SK-N-SH treated with all-trans-retinoic acid at 6 μM for 48 hours (cell line): ENCODE measurements around the gene AMD1.

ENCODE experiments used
- ISL1 ChIP-seq: fragments of 250-450 bp; sonication (Bioruptor Pico); IDR thresholded peaks from 2 replicates; pipeline ENCODE4 v2.1.2; 2022; ENCODE audit warnings: mild to moderate bottlenecking, moderate library complexity
- RARB ChIP-seq: fragments of 250-450 bp; sonication (Bioruptor Pico); IDR thresholded peaks from 2 replicates; pipeline ENCODE4 v1.8.0; 2021; ENCODE audit warnings: mild to moderate bottlenecking, moderate library complexity
- TOX ChIP-seq: fragments of 250-450 bp; sonication (Bioruptor Pico); IDR thresholded peaks from 2 replicates; pipeline ENCODE4 v1.8.0; 2021; ENCODE audit warnings: mild to moderate bottlenecking, moderate library complexity, borderline replicate concordance
- ZC3H10 ChIP-seq: fragments of 250-450 bp; sonication (Bioruptor Pico); IDR thresholded peaks from 2 replicates; pipeline ENCODE4 v1.5.1; 2021; ENCODE audit warnings: mild to moderate bottlenecking, moderate library complexity
- ZFP3 ChIP-seq: fragments of 250-450 bp; sonication (Bioruptor Pico); IDR thresholded peaks from 2 replicates; pipeline ENCODE4 v1.5.0; 2020; ENCODE audit warnings: mild to moderate bottlenecking, moderate library complexity
- ZNF8 ChIP-seq: fragments of 450-650 bp; formaldehyde crosslinking; IDR thresholded peaks from 2 replicates; pipeline ENCODE4 v1.5.0; 2020; ENCODE audit warnings: mild to moderate bottlenecking, moderate library complexity
- TF ChIP-seq, protein P1 (sequence below): fragments of 250-450 bp; sonication (Bioruptor Pico); IDR thresholded peaks from 2 replicates; pipeline ENCODE4 v1.8.0; 2020; ENCODE audit warnings: mild to moderate bottlenecking, moderate library complexity, borderline replicate concordance
- TF ChIP-seq, protein P2 (sequence below): fragments of 250-450 bp; sonication (Bioruptor Pico); IDR thresholded peaks from 2 replicates; pipeline ENCODE4 v1.5.1; 2020; ENCODE audit warnings: low read depth, mild to moderate bottlenecking, moderate library complexity

DNA sequence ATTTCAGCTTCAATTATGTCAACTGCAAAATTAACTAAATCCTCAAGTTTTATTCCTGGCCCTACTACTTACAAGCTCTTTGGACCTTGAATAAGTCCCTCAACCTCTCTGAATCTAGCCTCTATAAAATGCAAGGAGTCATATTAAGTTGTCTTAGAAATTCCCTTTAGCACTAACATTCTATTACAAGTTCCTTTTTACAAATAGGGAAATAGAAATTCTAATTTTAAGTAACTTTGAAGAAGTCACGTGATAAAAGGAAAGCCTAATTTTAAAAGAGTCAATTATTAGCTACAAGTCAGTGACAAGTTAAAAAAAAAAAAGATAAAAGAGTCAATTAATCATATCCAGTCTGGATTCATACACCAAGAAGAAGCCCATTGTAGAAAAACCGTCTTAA, 59.3 kb downstream of the AMD1 start:
- TF ChIP-seq, protein P1, sequence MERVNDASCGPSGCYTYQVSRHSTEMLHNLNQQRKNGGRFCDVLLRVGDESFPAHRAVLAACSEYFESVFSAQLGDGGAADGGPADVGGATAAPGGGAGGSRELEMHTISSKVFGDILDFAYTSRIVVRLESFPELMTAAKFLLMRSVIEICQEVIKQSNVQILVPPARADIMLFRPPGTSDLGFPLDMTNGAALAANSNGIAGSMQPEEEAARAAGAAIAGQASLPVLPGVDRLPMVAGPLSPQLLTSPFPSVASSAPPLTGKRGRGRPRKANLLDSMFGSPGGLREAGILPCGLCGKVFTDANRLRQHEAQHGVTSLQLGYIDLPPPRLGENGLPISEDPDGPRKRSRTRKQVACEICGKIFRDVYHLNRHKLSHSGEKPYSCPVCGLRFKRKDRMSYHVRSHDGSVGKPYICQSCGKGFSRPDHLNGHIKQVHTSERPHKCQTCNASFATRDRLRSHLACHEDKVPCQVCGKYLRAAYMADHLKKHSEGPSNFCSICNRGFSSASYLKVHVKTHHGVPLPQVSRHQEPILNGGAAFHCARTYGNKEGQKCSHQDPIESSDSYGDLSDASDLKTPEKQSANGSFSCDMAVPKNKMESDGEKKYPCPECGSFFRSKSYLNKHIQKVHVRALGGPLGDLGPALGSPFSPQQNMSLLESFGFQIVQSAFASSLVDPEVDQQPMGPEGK (CRISPR knock-in tag): no peak
- TF ChIP-seq, protein P2, sequence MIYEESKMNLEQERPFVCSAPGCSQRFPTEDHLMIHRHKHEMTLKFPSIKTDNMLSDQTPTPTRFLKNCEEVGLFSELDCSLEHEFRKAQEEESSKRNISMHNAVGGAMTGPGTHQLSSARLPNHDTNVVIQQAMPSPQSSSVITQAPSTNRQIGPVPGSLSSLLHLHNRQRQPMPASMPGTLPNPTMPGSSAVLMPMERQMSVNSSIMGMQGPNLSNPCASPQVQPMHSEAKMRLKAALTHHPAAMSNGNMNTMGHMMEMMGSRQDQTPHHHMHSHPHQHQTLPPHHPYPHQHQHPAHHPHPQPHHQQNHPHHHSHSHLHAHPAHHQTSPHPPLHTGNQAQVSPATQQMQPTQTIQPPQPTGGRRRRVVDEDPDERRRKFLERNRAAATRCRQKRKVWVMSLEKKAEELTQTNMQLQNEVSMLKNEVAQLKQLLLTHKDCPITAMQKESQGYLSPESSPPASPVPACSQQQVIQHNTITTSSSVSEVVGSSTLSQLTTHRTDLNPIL: no peak
- TF ChIP-seq ZC3H10 (CRISPR knock-in tag): no peak
- TF ChIP-seq RARB: no peak
- TF ChIP-seq ZNF8 (CRISPR knock-in tag): no peak
- no peak for TF ChIP-seq ZFP3 (CRISPR knock-in tag)
- TF ChIP-seq TOX: no peak
- TF ChIP-seq ISL1: no peak
